BLaER1 (cell line): ENCODE data around the gene HBM.

Experiments used
- H3K27ac ChIP-seq: shearing (Covaris generic); formaldehyde crosslinking; 2 replicates; pipeline ENCODE4 v1.8.1; 2022
- H3K27me3 ChIP-seq: shearing (Covaris generic); formaldehyde crosslinking; 2 replicates; pipeline ENCODE4 v1.8.1; 2022
- H3K36me3 ChIP-seq: shearing (Covaris generic); formaldehyde crosslinking; 2 replicates; pipeline ENCODE4 v1.8.1; 2022
- H3K4me1 ChIP-seq: shearing (Covaris generic); formaldehyde crosslinking; 2 replicates; pipeline ENCODE4 v1.8.1; 2022
- H3K4me2 ChIP-seq: shearing (Covaris generic); formaldehyde crosslinking; 2 replicates; pipeline ENCODE4 v1.8.1; 2022
- H3K4me3 ChIP-seq: shearing (Covaris generic); formaldehyde crosslinking; 2 replicates; pipeline ENCODE4 v1.8.1; 2022
- H3K9ac ChIP-seq: shearing (Covaris generic); formaldehyde crosslinking; 2 replicates; pipeline ENCODE4 v1.8.1; 2022
- H3K9me3 ChIP-seq: shearing (Covaris generic); formaldehyde crosslinking; 2 replicates; pipeline ENCODE4 v1.8.1; 2022
- H4K20me1 ChIP-seq: shearing (Covaris generic); formaldehyde crosslinking; 2 replicates; pipeline ENCODE4 v1.8.1; 2022
- Cebpa-rat ChIP-seq: shearing (Covaris generic); IDR thresholded peaks from 2 replicates; pipeline ENCODE4 v1.8.1; 2022

HBM gene

DNA sequence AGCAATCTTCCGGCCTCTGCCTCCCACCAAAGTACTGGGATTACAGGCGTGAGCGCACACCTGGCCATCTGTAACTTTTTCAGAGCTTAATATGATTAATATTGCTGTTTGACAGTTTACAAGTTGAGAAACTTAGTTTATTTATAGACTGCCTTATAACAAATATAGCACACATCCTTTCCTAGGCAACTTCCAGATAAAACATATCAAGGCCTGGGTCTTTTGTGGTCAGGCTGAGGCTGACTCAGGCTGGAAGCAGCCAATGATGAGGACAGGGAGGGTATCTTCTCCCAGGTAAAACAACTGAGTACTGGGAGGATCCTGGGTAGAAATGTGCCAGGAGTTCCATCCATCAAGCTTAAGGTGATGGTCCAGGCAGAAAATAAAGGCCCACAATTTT lies 47.2 kb downstream of the HBM start:
- H3K36me3 ChIP-seq = peaks cover 100% of the 10 kb centered on the region
- peaks cover 100% of the 10 kb centered on the region for H4K20me1 ChIP-seq
- no peak overlapping the region for H3K4me3 ChIP-seq
- no peak overlapping the region for H3K4me2 ChIP-seq
- H3K27me3 ChIP-seq = no peaks in the 10 kb centered on the region
- no peaks in the 10 kb centered on the region for H3K9me3 ChIP-seq
- H3K27ac ChIP-seq = no peak overlapping the region
- no peaks in the 10 kb centered on the region for H3K4me1 ChIP-seq
- H3K9ac ChIP-seq = 0 out of 2 replicates have a peak overlapping the region, but pooled peaks have one; percentile 4
- TF ChIP-seq Cebpa-rat = no peak
